ENCODE data around the gene PRPF31.

PRPF31 gene

GRCh38 chr19:54108496-54108895 is 7.1 kb upstream of the PRPF31 start:
- no peak for DNase-seq (ENCODE audit: low read depth)
- no peak for TF ChIP-seq CTCF (conservative IDR thresholded peaks at IDR 0.05; ENCODE audit: low read length)
- no peak overlapping the region for H3K4me3 ChIP-seq (ENCODE audit: low read length)

GRCh38 chr19:54109651-54110050 is 5.9 kb upstream of the PRPF31 start:
- no peak overlapping the region for H3K4me3 ChIP-seq (ENCODE audit: low read length)
- no peak for TF ChIP-seq CTCF (conservative IDR thresholded peaks at IDR 0.05; ENCODE audit: low read length)
- no peak for DNase-seq (ENCODE audit: low read depth)

GRCh38 chr19:54114340-54115108 is 1.0 kb upstream of the PRPF31 start:
- TF ChIP-seq CTCF (conservative IDR thresholded peaks at IDR 0.05; ENCODE audit: low read length), result no peak
- peak; percentile 35 for DNase-seq (ENCODE audit: low read depth)
- peak overlapping the region; percentile 95 for H3K4me3 ChIP-seq (ENCODE audit: low read length)

- no peak overlapping the region for H3K4me3 ChIP-seq (ENCODE audit: low read length)
- TF ChIP-seq CTCF (conservative IDR thresholded peaks at IDR 0.05; ENCODE audit: low read length), result no peak
- DNase-seq (ENCODE audit: low read depth), result no peak
Measured at GRCh38 chr19:54121259-54121658, 5.7 kb downstream of the PRPF31 start.

GRCh38 chr19:54123682-54124081 is 8.1 kb downstream of the PRPF31 start:
- H3K4me3 ChIP-seq (ENCODE audit: low read length), result no peak overlapping the region
- TF ChIP-seq CTCF (conservative IDR thresholded peaks at IDR 0.05; ENCODE audit: low read length), result no peak
- no peak for DNase-seq (ENCODE audit: low read depth)

GRCh38 chr19:54124393-54124792 is 8.8 kb downstream of the PRPF31 start:
- DNase-seq (ENCODE audit: low read depth), result no peak
- no peak for TF ChIP-seq CTCF (conservative IDR thresholded peaks at IDR 0.05; ENCODE audit: low read length)
- no peak overlapping the region for H3K4me3 ChIP-seq (ENCODE audit: low read length)

GRCh38 chr19:54125713-54126112 is 10.2 kb downstream of the PRPF31 start:
- DNase-seq (ENCODE audit: low read depth), result no peak
- no peak for TF ChIP-seq CTCF (conservative IDR thresholded peaks at IDR 0.05; ENCODE audit: low read length)
- no peak overlapping the region for H3K4me3 ChIP-seq (ENCODE audit: low read length)
